Measurements from ENCODE around the gene G6PC2. TPM values are rescaled to one million over a fixed set of nuclear protein-coding genes. Genes with fewer than 3 reads are reported as not detected.

Gene G6PC2, protein sequence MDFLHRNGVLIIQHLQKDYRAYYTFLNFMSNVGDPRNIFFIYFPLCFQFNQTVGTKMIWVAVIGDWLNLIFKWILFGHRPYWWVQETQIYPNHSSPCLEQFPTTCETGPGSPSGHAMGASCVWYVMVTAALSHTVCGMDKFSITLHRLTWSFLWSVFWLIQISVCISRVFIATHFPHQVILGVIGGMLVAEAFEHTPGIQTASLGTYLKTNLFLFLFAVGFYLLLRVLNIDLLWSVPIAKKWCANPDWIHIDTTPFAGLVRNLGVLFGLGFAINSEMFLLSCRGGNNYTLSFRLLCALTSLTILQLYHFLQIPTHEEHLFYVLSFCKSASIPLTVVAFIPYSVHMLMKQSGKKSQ
- total RNA-seq, result not detected in 2 replicates

DNA sequence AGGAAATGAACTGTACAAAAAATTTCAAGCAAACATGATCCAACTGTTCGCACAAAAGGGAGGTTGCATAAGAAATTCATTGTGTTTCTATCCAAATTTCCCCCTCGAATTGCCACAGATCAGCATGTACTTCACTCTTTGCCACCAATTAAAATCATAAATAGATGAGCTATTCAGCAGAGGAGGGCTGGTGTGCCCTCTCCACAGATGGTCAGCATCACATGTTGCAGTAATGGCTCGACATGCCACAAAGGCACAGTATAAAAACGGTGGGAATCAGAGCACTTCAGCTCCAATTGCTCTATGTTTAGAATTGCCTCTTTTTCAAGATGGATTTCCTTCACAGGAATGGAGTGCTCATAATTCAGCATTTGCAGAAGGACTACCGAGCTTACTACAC lies at the start of gene G6PC2:
TSS of gene G6PC2 (plus strand) at position 289 of the 400 bp plus-strand sequence. CDS start at position 330, 41 bp downstream.
- no peak within 1 kb of the TSS for H3K4me3 ChIP-seq (ENCODE audit: low read depth, low read length)
- TF ChIP-seq, protein P1, sequence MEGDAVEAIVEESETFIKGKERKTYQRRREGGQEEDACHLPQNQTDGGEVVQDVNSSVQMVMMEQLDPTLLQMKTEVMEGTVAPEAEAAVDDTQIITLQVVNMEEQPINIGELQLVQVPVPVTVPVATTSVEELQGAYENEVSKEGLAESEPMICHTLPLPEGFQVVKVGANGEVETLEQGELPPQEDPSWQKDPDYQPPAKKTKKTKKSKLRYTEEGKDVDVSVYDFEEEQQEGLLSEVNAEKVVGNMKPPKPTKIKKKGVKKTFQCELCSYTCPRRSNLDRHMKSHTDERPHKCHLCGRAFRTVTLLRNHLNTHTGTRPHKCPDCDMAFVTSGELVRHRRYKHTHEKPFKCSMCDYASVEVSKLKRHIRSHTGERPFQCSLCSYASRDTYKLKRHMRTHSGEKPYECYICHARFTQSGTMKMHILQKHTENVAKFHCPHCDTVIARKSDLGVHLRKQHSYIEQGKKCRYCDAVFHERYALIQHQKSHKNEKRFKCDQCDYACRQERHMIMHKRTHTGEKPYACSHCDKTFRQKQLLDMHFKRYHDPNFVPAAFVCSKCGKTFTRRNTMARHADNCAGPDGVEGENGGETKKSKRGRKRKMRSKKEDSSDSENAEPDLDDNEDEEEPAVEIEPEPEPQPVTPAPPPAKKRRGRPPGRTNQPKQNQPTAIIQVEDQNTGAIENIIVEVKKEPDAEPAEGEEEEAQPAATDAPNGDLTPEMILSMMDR (conservative IDR thresholded peaks at IDR 0.05; ENCODE audit: low read depth, low read length), result no peak
- DNase-seq (ENCODE audit: low read depth), result no peak

DNA sequence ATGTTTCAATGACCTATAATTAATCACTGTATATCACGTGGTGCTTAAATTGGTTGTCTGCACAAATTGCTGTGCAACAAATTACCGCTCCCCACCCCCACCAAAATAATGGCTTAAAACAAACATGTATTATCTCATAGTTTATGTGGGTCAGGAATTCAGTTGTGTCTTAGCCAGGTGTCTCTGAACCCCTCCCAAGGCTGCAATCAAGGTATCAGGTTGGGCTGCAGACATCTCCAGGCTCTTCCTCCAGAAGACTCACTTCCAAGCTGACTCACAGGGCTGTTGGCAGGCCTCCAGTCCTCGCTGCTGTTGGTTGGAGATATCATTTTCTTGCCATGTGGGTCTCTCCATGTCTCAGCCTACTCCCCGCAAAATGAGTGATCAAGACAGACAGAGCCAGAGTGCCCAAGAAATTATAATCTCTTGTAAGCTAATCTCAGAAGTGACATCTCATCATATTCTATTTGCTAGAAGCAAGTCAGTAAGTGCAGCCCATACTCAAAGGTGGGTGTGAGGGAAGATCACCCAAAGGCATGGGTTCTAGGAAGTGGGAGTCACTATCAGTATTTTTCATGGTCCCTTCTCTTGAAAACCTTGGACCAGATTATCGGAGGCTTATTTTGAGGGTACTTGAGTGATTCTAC lies 49.3 kb upstream of the G6PC2 start:
- TF ChIP-seq, protein P1 (conservative IDR thresholded peaks at IDR 0.05; ENCODE audit: low read depth, low read length), result no peak
- peak; percentile 3 for DNase-seq (ENCODE audit: low read depth)
- no peak overlapping the region for H3K4me3 ChIP-seq (ENCODE audit: low read depth, low read length)

DNA sequence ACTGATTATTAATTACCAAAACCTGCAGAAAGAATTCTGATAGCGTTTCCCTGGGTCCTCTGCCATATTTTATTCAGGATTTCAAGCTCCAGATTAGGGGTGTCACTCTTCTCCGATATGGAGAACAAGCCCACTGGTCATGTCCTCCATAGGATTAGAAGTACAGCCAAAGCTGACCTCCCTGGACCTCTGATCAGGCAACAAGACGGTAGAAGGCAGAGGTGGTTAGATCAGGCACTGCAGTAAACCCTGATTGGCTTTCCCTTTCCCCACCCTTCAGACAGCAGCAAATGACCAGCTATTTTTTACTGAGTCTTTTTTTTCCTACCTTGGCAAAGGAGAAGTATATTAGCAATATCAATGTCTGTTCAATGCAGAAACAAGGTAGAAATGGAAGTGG lies 48.6 kb upstream of the G6PC2 start:
- TF ChIP-seq, protein P1 (conservative IDR thresholded peaks at IDR 0.05; ENCODE audit: low read depth, low read length), result no peak
- DNase-seq (ENCODE audit: low read depth), result no peak

DNA sequence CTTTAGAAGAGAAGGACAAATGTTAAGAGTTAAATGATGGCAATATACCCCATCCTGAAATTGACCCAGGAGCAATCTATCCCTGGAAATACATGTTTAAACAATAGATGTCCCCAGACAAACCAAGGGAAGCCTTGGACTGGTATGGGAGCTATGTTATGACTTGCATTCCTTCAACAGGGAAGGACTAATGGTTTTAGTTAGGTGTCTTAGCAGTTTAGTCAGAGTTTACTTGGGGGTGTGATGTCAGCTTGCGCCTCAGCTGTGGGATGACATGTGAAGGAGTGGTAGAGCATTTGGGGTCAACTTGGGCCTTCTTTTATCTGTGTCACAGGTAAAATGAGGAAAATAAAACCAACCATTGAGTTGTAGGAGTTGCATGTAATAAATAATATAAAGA lies 47.6 kb upstream of the G6PC2 start:
- TF ChIP-seq, protein P1 (conservative IDR thresholded peaks at IDR 0.05; ENCODE audit: low read depth, low read length), result no peak
- no peak for DNase-seq (ENCODE audit: low read depth)
- no peak overlapping the region for H3K4me3 ChIP-seq (ENCODE audit: low read depth, low read length)

More for the DNA sequence above, 48.6 kb upstream of the G6PC2 start:
- H3K4me3 ChIP-seq (ENCODE audit: low read depth, low read length), result no peak overlapping the region

DNA sequence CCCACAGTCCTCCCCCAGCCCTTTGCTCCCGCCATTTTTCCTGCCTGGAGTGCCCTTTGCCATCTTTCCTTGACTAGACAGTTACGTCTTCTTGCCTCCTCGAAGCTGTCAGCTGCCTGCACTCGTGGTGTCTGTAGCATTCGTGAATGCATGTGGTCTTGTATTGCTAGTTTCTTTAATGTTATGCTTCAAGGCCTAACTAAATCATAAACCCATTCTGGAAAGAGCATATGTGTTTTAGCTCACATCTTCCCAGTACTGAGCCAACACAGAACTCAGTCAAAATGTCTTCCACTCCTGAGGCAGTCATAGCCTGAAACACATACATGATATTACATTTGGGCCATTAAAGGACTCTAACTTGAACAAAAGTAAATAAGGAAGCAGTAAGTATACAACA lies 46.4 kb upstream of the G6PC2 start:
- H3K4me3 ChIP-seq (ENCODE audit: low read depth, low read length), result no peak overlapping the region
- TF ChIP-seq, protein P1 (conservative IDR thresholded peaks at IDR 0.05; ENCODE audit: low read depth, low read length), result no peak
- DNase-seq (ENCODE audit: low read depth), result no peak

DNA sequence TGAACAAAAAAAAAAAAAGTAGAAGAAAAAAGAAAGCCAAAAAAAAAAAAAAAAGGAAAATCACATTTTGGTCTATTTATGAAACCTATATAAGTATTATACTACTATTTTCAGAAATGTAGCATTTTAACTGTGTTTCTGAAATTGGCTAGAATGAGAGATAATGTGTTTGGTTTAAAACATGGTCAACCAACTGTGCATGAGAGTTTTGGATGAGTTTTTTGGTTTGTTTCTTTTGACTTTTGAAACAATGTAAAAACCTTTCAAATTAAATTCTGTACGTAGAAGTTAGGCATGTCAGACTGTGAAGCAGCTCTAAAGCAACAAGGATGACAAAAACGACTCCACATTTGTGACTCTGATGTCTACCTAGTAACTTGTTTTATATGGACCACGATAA lies 45.5 kb upstream of the G6PC2 start:
- TF ChIP-seq, protein P1 (conservative IDR thresholded peaks at IDR 0.05; ENCODE audit: low read depth, low read length), result no peak
- no peak overlapping the region for H3K4me3 ChIP-seq (ENCODE audit: low read depth, low read length)
- DNase-seq (ENCODE audit: low read depth), result no peak
